IPS-NIHi11 (cell line): ENCODE results near the gene UBR4.
"Not testable (repeated sequence)": the region's sequence is repeated elsewhere in the genome, so short reads cannot be mapped to it uniquely, and the experiment has no call there.

Experiments
- DNase-seq: peaks from one replicate; pipeline ENCODE4 v3.0.0; 2012; ENCODE audit warnings: mixed read lengths, low spot score

The UBR4 gene

GRCh38 chr1:19190468-19190867, 19.6 kb downstream of the UBR4 start:
- no peak for DNase-seq

DNA sequence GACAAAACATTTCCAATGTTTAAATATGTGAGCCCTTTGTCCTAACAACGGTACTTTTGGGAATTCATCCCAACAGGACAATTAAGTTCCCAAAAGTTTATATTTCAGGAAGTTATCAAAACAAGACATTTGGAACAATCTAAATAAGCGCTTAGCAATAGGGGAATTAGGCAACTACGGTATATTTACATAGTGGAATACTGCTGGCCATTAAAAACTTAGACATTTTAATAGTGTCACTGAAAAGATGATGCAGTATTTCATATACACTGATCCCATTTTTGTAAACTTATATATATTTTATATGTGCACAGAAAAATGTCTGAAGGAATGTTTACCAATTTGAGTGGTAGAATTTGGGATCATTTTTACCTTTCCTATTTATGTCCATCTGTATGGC, 20.8 kb downstream of the UBR4 start:
- no peak for DNase-seq

GRCh38 chr1:19187852-19188251, 22.2 kb downstream of the UBR4 start:
- DNase-seq: no peak

DNA sequence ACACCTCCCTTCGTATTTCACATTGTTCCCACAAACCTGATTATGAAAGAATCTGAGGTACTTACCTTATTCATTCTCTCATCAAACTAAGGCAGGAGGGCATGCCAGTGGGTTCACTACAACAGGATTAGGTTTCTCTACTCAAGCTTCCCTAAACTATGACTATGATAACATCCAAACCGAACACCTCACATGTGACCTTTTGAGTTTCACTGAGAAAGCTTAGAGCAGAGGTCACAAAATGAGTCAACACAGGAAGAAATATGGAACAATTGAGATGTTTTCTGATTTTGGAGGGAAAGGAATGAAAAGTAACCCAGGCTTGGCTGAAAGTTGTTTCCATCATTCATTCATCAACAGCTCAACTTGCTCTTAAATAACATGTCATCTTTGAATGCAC, 24.1 kb downstream of the UBR4 start:
- no peak for DNase-seq

GRCh38 chr1:19182223-19182622, 27.8 kb downstream of the UBR4 start:
- DNase-seq: no peak

DNA sequence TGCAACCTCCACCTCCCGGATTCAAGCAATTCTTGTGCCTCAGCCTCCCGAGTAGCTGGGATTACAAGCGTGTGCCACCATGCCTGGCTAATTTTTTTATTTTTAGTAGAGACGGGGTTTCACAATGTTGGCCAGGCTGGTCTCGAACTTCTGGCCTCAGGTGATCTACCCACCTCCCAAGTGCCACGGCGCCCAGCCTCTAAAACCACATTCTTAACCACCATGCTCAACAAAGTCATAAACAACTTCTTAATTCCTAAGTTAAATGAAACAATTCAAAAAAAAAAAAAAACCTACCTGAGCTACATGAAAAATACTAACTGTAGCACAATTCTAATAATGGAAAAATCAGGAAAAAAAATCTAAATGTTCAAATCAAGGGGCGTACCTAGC, 29.8 kb downstream of the UBR4 start:
- DNase-seq: not testable (repeated sequence)

GRCh38 chr1:19179597-19180264, 30.3 kb downstream of the UBR4 start:
- DNase-seq: no peak

DNA sequence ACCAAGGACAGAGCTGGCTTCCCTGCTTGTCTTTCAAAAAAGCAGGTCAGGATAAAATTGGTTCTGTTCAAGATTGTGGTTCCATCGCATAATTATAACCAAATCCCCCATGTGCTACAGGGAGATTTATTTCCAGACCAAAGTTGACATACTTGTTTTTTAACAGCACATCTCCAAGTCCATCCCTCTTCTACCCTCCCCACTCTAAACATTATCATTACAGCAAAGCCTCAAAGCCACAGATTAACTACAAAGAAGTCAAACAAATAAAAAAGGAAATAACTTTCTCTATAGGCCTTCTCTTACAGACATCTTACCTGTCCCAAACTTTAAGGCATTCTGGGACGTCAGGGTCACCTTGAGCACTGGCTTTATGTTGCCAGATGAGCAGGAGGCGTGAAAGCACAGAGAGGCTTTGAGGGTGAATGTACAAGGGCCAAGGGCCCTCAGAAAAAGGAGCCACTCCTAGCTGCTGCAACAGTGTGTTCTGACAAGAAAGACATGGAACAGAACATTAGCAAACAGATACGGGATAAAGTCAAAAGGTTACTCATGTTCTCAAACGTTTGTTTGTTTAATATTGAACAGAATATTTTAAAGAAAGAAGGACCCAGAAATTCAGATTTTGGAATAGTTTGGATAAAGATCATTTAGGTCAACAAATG, 31.2 kb downstream of the UBR4 start:
- DNase-seq: no peak

GRCh38 chr1:19177811-19178210, 32.3 kb downstream of the UBR4 start:
- no peak for DNase-seq

GRCh38 chr1:19169642-19170041, 40.4 kb downstream of the UBR4 start:
- no peak for DNase-seq

GRCh38 chr1:19167140-19167539, 42.9 kb downstream of the UBR4 start:
- DNase-seq: no peak

- no peak for DNase-seq
Measured at GRCh38 chr1:19166066-19166465, 44.0 kb downstream of the UBR4 start.

- no peak for DNase-seq
Measured at GRCh38 chr1:19165501-19165900, 44.6 kb downstream of the UBR4 start.

- no peak for DNase-seq
Measured at GRCh38 chr1:19164274-19165015, 45.6 kb downstream of the UBR4 start.

DNA sequence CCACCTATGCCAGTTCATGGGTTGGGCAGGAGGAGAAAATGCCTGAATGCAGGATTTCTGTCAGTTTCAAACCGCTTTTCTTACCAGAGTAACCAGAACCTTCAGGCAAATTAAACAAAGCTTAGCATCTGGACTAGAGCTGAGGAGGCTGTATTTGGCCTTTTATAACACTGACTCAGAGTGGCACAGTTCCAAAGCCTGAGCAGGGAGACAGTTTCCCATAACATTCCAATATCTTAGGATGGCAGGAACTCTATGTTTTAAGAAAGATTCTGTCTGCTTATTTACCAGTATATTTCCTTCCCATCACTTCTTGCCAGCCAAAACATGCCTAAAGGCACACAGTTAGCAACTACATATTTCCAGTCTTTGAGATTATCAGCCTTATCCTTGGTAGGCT, 46.8 kb downstream of the UBR4 start:
- no peak for DNase-seq

DNA sequence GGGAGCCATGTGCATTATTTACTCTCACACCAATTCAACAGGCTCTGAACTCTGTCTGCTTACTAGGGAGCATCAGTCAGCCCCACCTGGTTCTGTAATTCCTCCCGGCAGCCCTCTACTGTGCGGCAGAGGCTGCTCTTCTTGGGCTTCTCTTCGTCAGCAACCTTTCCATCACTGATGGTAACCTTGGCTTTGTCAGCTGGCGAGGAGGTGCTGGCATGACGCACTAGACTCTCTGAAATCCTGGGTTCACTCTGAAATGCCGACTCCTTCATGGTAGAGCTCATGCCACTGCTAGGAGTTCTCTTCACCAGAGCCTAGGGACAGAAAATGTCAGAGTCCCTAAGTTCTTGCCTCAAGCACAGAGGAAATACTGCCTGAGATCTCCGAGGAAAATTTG, 49.2 kb downstream of the UBR4 start:
- no peak for DNase-seq

DNA sequence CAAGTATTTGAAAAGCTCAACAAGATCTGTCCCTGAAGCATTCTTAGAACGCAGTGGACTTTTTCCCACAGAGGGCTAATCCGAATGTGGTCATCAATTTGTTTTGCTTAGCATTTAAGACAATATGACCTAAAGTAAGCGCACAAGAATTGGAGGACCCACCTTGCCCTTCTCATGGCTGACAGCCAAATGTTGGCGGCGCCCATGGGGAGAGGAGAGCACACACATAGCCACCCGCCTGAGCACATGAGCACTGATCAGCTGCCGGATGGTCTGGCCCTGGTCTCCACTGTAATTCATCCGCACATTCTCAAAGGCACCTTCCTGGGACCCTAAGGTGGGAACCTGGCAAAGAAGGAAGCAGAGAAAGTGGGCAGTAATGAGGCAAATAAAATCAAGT, 52.4 kb downstream of the UBR4 start:
- DNase-seq: no peak

- no peak for DNase-seq
Measured at GRCh38 chr1:19156676-19157075, 53.4 kb downstream of the UBR4 start.

DNA sequence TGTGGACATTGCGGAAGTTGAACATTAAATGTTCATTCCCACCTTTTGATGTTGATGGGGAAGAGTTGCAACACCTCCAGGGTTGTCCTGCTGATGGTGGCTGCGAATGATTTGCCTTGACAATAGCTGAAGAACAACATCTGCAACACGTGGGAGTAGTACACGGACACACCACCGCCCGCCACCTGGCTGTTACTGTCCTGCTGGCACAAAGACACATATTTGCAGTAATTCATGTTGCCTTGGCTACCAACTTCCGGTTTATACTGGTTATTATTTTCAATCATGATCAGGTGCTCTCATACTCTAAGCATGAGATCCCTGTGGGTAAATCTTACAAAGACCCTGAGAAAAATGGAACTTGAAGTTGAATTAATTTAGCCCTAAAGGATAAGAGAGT, 55.2 kb downstream of the UBR4 start:
- no peak for DNase-seq

GRCh38 chr1:19153169-19153568, 56.9 kb downstream of the UBR4 start:
- DNase-seq: no peak

DNA sequence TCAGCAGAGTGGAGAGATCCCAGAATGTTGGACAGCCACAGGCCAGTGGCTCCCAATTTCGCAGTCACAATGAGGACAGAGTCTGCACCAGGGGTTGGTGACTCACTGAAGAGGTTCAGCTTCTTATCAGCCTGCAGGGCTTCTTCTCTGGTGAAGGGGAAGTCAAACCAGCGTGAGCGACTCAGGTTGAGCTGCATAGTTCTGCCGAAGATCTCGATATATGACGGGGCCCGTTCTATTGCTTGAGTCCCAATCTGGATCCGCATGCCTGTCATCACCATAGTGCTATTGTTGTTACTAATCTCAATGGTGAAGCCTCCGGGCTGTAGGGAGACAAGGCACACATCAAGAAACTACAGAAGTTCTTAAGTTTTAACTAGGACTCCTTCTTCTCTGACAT, 58.5 kb downstream of the UBR4 start:
- no peak for DNase-seq

DNA sequence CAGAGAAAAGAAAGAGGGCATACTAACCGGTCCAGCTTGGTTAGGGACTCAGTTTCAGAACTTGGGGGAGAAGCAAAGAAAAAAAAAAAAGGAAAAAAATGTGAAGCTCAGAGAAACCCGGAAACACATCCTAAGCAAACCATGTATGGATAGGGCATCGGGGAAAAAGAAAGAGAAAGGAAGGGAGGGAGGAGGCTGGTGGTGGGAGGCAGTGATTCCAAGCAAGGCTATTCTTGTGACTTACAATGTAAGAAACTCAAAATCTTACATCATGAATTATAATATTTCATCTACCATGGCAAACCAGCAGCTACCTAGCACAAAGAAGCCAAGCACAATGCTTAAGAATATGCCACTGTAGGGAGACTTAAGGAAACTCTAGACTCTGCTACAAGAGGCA, 60.3 kb downstream of the UBR4 start:
- DNase-seq: no peak

DNA sequence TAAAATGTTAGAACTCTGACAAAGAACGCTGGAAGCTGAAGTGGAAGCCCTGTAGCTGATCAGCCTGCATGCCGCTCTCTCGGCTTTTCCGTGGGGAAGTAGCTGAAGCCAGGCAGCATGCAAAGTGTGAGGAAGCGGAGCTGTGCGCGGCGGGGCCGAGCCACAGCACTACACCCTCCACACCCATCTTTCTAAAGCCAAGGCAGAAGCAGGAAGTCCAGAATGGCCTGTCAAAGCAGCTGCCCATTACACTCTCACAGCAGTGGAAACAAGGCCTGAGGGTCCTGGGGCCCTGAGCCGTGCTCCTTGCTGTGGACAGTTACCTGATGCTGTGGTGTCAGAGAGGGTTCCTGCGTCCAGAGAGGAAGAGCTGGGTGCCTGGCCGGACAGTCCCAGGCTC, 69.6 kb downstream of the UBR4 start:
- DNase-seq: no peak
